CD4-positive, alpha-beta T cell treated with Interleukin-21 for 1 hour (primary cell): ENCODE measurements around the gene HDAC4.

Experiments
- DNase-seq: peaks from one replicate; pipeline ENCODE4 v3.0.0-alpha.2; 2020

Gene HDAC4

GRCh38 chr2:239383036-239383758 lies 17.6 kb downstream of the HDAC4 start:
- no peak for DNase-seq

DNA sequence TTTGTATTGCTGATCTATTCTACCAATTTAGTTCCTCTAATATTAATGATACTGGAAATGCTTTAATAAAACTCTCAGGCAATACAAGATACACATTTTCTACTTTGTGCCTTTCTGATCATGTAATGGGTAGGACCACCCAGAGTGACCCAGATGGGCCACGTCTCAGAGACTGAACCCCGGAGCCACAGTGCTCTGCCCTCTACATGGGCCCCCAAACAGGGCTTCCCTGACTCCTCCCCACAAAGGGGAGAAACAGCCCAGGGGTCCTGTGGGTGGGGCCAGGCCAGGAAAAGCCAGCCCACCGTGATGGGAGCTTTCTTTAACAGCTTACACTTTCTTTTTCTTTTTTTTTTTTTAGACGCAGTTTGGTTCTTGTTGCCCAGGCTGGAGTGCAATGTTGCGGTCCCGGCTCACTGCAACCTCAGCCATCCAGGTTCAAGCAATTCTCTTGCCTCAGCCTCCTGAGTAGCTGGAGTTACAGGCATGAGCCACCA lies 18.4 kb downstream of the HDAC4 start:
- no peak for DNase-seq

GRCh38 chr2:239381709-239382134 lies 19.1 kb downstream of the HDAC4 start:
- DNase-seq, result no peak

GRCh38 chr2:239380831-239381708 lies 19.8 kb downstream of the HDAC4 start:
- peak; percentile 74 for DNase-seq

- no peak for DNase-seq
These were observed 21.1 kb downstream of the HDAC4 start for GRCh38 chr2:239379641-239380170.

GRCh38 chr2:239378918-239379640 lies 21.7 kb downstream of the HDAC4 start:
- DNase-seq, result no peak

GRCh38 chr2:239378021-239378917 lies 22.6 kb downstream of the HDAC4 start:
- no peak for DNase-seq

GRCh38 chr2:239377591-239377990 lies 23.2 kb downstream of the HDAC4 start:
- DNase-seq, result no peak

GRCh38 chr2:239376942-239377531 lies 23.8 kb downstream of the HDAC4 start:
- DNase-seq, result no peak

- DNase-seq, result no peak
These were observed 24.5 kb downstream of the HDAC4 start for GRCh38 chr2:239376351-239376750.

DNA sequence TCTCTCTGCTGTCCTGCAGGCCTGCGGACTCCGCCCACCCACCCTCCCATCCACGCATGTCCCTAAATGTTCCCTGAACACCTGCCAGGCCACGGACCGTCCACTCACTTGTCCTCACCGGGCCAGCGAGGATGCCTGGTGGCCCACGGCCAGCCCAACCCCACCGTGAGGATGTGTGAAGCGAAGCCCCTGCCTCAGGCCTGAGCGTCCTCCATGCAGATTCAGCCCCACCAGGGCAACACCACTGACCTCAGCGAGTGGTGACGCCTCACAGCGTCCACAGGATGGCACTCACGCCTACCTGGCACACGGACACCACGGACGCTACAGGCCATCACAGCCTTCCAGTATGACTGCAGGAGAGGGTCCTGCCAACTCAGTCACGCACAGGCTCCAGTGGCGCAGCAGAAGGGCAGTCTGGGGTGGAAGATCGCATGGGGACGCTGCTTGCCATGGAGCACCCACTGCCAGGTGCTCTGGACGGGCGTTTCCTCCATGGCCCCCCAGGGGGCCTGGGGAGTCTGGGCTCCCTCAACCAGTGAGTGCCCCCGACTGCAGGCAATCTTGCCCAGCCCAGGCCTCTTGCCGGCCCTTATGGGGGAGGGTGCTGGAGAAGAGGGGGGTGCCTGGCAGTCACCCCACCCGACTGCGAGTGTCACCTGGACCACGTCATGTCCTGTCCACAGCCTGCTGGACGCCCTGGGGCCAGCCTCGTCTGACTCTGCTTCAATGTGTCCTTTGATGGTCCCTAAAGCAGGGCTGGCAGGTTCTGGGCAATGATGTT lies 25.4 kb downstream of the HDAC4 start:
- no peak for DNase-seq

GRCh38 chr2:239374896-239375277 lies 25.9 kb downstream of the HDAC4 start:
- no peak for DNase-seq

- no peak for DNase-seq
These were observed 28.0 kb downstream of the HDAC4 start for GRCh38 chr2:239372835-239373234.

DNA sequence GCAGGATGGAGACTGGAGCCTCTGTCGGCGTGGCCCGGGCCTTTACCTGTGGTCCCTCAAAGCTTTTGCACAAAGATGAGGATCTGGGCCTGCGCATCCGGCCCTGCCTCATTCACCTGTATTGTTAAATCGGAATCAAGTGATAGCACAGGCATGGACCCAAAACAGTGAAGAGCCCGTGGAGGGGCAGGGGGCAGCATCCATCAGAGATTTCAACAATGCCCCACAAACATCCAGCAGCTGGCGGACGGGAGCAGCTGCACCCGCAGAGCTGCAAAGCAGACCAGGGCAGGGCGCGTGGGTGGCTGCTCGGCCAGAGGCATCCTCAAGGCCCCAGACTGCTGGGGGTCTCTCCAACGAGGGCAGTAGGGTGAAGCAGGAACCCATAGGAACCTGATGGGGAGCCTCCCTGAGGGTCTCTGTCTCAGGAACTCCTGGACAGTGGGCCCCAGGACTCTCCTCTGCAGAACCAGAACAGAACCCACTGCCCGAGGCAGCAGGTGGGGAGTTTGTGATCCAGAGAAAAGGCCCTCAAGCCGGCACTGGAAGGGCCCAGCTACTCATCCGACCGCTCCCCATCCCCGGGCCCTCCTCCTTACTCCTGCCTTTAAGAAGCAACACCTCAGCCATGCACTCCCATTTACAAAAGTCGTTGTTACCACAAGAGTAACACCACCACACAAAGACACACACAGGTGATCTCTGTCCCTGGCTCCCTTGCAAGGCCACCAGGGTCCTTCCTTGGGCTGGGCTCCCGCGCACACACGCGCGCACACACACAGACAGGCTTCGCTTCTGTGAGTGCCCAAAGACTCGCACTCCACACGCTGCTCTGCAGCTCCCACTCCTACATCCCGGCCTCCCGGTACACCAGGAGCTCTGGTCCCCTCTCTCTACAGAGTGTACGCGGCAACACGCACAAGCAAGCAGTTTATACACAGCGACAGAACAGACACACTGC lies 28.8 kb downstream of the HDAC4 start:
- no peak for DNase-seq

DNA sequence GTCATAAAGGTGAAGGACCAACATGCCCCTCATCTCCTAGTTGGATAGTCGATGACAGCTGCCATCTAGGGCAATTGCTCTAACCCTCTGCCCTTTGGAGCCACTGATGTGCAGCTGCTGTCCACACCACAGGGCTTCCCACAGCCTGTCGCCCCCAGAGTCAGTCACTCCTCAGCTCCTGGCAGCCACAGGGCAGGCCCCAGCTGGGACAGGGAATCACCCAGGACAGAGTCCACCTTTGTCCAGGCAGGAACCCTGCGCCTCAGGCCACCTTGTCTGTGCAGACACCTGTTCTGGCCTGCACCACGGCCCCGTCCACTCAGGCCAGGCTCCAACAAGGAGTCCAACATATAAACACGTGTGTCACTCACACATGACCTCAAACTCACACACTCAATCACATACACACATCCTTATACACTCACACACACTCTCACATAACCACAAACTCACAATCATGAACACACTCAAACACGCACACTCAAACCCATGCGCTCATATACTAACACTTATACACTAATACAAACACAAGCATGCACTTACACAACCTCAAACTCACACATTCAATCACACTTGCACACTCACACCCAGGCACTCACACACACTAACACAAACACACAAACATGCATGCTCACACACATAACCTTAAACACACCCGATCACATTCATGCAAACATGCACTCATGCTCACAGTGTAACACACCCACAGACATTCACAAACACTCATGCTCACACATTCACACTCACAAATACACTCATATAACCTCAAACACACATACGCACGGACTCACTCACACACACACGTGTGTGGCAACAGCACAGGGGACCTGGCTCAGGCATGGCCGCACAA lies 29.7 kb downstream of the HDAC4 start:
- no peak for DNase-seq

GRCh38 chr2:239370403-239370802 lies 30.4 kb downstream of the HDAC4 start:
- DNase-seq, result no peak

GRCh38 chr2:239369631-239370161 lies 31.1 kb downstream of the HDAC4 start:
- DNase-seq, result peak; percentile 88

- no peak for DNase-seq
These were observed 31.8 kb downstream of the HDAC4 start for GRCh38 chr2:239368906-239369552.
